GM21528 (cell line): ENCODE measurements around the gene CDH4.

Experiments used
- ATAC-seq: cut with Tn5 transposase; IDR thresholded peaks from one replicate; pipeline ENCODE4 v1.9.1; 2021; ENCODE audit warnings: mild to moderate bottlenecking, moderate library complexity; ENCODE audit not compliant: unreplicated experiment, low FRiP score

The CDH4 gene

DNA sequence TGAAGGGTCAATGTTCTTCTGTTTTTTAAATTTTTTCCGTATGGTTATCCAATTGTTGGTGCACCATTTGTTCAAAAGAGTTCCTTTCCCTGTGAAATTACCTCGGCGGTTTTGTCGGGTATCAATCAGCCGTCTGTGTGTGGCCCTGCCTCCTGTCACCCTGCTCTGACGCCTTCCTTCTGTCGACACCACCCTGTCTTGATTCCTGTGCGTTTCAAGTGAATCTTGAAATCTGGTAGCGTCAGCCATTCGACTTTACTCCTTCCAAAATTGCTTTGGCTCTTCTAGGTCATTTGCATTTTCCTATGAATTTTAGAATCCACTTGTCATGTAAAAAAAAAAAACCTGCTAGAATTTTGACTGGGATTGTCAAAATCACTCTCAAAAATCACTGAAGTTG, 181.1 kb downstream of the CDH4 start:
- no peak for ATAC-seq

DNA sequence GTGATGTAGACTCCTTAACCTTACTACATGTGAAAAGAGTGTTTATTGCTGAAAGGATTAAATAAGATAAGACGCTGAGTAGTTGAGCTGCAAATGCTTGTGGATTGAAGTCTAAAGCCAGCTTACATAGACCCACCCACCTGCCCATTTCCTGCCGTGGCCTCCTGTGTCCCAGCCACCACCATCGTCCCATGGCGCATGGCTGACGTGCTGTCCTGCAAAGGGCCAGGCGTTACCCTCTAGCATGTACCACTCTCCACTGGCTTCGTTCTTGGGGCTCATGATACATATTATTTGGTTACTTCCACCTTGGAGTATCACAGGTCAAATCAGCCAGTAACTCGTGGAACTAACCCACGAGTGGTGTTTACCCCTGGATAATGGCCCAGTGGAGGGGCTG, 181.8 kb downstream of the CDH4 start:
- ATAC-seq, result no peak

DNA sequence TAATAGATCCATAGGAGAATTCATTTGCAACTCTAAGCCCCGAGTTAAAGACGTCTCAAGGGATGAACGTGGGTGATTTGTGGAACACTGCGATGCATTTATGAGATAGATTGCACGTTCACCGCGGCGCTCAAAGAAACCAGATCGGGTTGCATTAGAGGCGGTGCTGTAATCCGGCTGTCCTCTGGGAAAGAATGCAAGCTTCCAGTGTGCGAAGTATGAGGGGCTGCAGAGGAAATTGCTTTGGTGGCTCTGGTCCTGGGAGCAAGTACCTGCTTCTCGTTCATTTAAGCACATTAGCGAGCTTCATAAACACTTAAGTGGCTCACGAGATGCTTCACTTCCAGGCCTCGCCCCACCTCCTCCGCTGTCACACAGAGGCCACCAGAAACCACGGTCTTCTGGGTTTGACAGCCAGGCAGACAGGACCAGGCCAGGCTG, 182.3 kb downstream of the CDH4 start:
- ATAC-seq, result no peak

DNA sequence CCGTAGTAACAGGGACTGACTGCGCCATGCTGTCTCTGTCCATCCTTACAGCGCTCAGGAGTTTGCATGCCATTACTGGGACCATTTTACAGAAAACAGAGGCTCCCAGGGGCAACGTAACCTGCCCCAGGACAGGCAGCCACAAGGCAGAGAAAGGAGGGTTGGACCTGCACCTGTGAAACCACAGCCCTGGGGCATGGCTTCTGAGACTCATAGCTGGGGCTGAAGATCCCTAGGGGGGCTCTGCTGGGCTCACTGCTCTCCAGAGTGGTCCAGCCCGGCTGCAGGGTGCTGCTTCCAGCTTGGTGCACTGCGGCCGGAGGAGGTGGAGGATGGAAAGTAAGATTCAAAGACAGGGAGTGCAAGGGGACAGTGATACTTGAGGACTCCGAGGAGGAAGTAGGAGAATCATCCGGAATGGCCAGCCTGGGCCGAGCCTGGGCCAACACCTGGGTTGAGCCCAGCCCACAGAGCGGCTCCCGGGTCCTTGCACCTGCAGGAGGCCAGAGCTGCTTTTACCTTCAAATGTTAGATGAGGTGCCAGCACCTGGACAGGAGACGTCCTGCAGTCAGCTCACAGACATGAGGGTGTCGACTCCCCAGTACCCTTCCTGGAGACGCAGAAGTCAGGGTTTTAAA, 183.2 kb downstream of the CDH4 start:
- no peak for ATAC-seq

DNA sequence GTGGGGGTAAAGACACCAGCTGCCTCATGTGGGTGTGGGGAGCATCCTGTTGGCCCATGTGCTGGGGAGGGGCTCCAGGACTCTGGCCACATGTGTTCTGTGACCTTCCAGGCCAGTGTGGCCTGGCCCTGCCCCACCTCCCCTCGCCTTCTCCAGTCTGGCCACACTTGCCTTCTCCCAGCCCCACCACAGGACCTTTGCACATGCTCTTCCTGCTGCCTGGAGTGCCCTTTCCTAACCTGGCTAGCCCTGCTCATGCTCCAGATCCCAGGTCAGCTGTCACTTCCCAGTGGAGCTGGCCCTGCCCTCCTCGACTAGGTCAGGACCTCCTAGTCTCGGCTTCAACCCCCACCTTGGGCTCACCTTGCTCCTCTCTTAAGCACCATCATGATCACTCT, 183.8 kb downstream of the CDH4 start:
- ATAC-seq, result no peak

DNA sequence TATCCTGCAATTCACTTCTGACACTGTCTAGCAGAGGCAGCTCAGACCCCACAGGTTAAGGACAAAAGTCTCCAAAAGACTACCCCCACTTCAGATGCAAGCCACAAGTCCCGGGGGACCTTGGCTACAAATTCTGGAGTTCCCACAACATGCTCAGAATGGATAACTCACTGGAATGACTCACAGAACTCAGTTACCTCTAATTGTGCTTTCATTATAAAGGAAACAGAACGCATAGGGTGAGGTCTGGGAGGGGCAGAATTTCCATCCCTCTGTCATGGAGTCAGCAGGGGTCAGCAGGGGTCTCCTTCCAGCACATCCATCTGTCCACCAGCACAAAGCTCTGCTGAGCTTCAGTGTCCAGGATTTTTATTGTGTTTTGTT, 184.2 kb downstream of the CDH4 start:
- ATAC-seq, result no peak

DNA sequence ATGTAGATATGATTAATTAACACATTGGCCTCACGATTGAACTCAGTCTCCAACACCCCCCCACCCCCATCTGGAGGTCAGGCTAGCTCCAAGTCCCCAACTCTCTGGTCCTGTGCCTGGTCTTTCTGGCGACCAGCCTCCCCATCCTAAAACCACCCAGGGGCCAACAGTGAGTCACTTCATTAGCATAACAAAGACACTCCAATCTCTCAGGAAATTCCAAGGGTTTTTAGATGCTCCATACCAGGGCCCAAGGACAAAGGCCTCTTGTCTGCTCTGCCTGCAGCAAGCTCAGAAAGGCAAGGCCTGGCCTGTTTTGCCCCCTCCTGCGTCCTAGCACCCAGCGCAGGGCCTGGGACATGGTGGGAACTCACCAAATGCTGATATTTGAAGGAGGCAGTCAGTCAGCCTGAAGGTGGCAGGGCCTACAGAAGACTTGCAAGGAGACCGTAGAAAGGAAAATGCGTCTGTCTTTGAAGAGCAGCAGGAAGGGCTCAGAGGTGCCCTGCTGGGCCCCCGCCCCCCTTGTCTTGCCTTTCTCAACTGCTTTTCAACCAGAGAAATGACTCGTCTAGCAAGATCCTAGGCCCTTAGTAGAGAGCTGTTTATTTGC, 184.7 kb downstream of the CDH4 start:
- ATAC-seq, result no peak

DNA sequence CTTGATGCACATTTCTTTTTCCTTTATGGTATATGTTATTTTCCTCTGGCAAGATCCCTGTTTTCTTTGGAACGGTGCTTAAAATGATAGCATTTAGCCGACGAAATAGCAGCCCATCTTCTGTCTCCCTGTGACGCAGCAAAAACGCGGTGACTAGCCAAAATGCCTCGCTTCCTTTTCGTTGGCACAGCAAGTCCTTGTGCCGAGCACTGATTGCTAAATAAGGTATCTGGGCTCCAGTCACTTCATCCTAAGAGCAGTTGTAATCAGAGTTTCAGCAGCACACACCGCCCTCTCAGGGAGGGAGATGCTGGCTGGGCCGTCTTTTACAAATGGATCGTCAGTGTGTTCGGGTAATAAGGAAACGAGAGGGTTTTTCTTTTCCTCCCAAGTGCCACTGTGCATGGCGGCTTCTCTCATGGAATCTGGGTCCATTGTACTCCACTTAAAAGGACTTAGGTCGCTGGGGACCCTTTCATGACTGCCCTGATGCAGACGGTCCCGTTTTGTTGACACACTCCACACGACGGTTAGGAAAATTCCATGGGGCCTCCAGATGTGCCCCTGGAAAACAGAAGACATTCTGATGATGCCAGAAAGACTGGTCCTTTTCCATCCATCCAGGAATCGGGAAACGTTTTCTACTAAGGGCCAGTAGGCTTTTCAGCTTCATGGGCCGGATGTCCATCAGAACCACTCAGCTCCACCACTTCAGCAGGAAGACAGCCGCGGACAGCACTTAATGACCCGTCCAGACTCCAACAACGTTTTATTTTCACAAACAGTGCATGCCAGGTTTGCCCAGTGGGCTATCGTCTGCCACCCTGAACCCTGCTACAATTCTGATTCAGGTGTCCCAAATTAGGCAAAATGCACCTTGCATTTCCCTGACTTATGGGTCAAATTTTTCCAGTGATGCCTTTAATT, 185.5 kb downstream of the CDH4 start:
- no peak for ATAC-seq

DNA sequence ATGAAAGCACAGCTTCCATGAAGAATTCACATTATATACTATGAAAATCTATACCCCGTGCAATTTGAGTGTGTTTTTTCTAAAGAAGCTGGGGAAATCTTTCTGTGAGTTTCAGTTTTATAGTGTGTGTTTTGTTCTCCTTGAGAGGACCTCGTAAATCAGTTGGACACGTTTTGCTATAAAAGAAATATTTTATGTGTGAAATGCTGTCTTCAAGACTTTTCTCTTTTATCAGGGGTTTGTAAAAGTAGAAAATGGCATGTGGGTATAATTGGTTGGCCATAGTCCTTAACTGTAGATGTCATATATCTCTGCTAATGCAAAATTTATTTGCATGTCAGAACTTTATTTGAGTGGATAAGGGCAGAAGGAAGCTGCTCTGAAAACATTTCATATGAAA, 186.2 kb downstream of the CDH4 start:
- no peak for ATAC-seq

DNA sequence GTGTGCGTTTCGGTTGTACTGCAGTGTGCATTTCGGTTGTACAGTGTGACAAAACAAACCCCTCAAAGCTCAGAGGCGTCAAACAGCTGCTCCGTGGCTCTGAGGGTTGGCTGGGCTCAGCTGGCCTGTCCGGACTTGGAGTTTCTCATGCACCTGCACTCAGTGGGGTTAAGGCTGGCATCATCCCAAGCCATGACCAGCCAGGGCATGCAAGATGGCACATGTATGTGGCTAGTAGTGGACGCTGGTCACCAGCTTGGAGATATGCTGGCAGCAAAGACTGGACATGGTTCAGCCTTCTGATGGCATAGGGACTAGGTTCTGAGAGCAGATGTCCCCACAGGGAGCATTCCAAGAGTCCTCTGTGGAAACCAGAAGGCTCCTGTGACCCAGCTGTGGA, 187.2 kb downstream of the CDH4 start:
- no peak for ATAC-seq

DNA sequence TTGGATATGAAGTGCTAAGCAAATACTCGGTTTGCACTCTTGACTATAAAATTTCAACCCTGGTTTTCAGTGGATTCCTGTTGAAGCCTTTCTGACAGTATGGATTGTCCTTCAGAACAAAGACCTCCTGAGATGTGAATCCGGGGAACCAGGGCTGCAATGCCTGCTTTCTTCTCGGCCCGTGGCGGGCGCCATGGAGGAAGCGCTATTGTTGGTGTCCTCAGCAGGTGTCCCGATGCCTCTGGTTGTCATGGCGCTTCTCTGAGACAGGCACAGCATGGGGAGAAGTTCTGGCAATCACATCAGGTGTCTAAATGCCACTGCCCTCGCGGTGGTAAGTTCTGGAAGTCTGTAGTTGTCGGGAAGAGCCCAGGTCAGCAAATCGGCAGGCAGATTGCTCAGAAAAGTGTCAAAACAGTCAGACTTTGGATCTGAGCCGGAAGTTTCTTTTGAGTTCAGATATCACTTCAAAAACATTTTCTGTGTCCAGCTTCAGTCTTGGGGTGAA, 188.5 kb downstream of the CDH4 start:
- no peak for ATAC-seq

DNA sequence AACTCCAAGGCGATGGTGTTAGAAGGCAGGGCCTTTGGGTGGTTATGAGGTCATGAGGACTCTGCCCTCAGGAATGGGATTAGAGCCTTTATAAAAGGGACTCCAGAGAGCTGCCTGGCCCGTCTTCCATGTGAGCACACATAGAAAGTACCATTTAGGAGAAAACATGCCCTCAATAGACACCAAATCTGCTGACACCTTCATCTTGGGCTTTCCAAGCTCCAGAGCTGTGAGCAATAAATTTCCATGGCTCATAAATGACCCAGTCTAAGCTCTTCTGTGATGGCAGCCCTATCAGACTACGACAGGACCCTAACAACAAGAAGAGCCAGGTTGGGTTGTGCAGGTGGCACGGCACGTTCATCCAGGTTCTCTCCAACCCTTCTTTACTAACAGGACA, 189.5 kb downstream of the CDH4 start:
- no peak for ATAC-seq

DNA sequence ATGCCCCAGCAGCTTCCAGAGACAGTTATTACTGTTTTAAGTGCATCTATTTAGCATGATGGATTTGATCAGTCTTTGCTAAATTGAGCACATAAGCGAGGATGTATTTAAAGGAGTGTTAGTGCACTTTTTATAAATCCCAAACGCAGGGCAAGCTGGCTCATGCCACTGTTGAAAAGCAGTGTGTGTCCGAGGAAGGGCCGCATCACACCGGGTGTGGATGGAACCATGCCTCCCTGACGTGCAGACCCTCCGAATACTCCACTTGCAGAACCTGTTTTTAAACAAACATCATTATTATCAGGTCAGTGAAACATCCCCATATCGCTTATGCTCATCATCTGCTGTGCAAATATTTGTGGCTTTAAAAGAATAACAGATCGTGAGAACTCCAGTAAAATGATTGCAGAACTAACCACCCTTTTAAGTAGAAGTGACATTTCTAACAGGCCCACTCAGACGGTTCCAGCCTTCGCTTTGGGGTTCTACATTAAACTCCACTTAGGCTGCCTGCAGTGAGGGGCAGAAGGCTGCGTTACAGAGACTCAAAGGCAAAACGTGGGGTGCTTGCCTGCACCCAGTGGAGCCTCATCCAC, 190.1 kb downstream of the CDH4 start:
- no peak for ATAC-seq

DNA sequence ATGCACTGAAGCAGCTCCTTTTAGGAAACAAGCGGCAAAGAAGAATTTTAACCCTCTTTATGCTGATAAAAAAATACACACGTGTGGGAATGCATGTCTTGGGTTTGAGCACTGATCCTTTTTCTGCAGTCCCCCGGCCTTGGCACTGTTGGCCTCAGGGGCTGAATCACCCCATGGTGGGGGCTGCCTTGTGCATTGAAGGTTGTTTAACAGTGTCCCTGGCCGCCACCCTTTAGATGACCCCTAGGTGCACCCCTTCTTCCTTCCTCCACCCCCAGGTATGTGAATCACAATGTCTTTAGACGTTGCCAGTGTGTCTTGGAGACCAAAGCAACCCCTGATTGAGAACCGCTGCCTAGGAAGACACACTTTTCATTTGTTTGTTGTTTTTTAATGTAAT, 190.7 kb downstream of the CDH4 start:
- no peak for ATAC-seq

DNA sequence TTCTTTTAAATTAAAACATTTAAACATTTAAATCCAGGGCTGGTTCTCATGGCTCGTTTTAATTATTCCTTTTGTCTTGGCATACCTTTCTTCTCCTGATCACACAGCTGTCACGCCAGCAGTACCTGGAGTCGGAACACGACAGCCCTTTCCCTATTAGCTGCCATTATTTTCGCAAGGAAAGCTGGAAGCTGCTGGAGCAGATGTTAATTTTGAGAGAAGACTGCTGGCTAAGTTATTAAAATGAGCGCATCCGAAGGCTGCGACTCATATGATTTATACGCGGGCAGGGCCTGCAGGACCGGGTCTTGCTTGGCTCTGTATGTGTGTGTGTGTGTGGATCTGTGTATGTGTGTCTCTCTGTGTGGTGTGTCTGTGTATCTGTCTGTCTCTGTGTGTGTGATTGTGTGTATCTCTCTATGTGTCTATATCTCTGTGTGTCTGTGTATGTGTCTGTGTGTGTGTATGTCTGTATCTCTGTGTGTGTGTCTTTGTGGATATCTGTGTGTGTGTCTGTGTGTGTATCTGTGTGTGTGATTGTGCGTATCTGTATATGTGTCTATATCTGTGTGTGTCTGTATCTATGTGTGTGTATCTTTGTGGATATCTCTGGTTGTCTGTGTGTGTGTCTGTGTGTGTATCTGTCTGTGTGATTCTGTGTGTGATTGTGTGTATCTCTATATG, 191.5 kb downstream of the CDH4 start:
- ATAC-seq, result no peak

DNA sequence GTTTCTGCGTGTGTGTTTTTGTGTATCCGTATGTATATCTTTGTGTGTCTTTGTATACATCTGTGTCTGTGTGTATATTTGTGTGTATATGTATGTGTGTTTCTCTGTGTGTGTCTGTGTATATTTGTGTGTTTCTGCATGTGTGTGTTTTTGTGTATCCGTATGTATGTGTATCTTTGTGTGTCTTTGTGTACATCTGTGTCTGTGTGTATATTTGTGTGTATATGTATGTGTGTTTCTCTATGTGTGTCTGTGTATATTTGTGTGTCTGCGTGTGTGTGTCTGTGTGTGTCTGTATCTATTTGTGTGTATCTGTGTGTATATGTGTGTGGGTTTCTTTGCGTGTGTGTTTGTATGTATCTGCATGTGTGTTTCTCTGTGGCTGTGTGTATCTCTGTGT, 192.6 kb downstream of the CDH4 start:
- no peak for ATAC-seq

DNA sequence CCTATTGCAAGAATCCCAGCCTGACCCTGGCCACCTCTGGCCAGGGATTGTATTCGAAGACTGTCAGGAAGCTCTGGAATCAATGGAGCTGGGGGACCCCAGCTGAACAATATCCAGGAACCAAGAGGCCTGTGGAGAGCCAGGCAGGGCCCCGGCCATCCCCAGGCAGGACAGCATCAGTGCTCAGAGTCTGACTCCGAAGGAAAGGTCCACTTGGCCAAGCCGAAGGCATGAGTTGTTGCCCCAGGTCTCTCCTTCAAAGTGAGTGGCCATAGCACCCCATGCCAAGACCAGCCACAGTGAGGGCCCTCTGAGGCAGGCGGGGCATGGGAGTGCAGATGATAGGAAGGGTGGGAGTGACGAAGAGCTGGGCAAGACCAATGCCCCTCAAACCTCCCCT, 193.1 kb downstream of the CDH4 start:
- no peak for ATAC-seq

DNA sequence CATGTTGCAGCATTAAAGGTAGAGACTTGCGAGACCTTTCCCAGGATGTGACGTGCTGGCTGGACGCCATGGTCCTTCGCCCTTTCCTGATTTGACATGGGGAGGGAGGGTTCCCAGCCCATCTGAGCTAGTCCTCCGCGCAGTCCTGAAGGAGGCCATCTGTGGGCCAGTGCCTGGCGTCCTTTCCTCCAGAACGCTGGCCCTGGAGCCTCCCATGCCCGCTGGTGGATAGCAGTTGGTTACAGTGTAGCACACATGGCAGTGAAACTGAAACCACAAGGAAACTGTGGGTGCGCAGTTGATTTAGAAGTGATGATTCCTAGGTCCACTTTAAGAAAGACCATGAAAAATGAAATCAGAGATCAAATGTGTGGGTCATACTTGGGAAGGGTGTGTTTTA, 193.7 kb downstream of the CDH4 start:
- ATAC-seq, result no peak

DNA sequence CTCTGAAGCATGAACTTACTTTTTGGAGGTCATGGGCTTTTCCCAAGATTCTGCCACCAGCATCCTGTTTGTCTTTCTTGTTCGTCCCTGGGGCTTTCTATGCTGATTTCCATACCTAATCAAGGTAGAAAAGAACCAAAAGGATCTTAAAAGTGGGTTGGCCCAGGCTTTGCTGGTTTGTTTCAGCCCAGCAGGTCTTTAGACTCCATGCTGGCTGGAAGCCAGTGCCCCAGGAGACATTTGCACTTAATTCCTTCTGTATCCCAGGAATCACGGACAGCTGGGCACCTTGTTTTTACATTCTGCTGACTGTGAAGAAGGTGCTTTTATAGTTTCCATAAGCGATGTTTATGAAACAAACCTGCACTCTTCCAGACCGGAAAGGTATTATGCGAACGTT, 195.9 kb downstream of the CDH4 start:
- ATAC-seq, result no peak

DNA sequence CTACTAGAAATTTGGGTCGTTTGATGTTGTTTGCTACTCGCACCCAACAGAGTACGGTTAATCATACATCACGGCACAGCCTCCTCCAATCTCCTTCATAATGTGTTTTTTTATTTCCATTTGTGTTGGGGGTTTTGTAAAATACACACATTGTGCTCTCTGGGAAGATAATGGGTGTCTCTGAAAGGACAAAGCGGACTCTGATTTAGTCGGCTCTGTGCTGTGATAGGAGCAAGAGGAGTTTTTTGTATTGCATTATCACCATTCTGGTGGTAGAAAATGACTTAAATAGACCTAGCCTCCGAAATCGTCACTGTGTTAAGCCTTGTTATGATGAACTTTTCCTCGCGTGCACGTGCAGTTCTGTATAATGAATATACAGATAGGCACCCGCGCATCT, 196.3 kb downstream of the CDH4 start:
- ATAC-seq, result no peak
